ENCODE data around the gene HECW1.

- TF ChIP-seq CTCF (conservative IDR thresholded peaks at IDR 0.05; ENCODE audit: low read length) (no peak), EZH2phosphoT487 (IDR thresholded peaks at IDR 0.05; ENCODE audit: borderline replicate concordance) (no peak)
Observed at GRCh38 chr7:43248553-43248952, 136.1 kb downstream of the HECW1 start.
